Body of pancreas (tissue), 4 donors: ENCODE results near the gene OSBPL10. TPM values are rescaled to one million over a fixed set of nuclear protein-coding genes. Genes with fewer than 3 reads are reported as not detected.

Experiments used
- ATAC-seq: fragments of 150-250 bp; one replicate; pipeline ENCODE4 v1.9.1; 2016
- DNase-seq, 4 donors: peaks; one replicate each; pipeline ENCODE4 v3.0.0-alpha.2; 2019
- H3K27ac ChIP-seq, 4 donors: fragments of 200-600 bp; sonication (generic); 1 replicate in 3 of 4; 2 replicates in 1 of 4; pipeline versions ENCODE4 v1.5.1 to v1.6.1; 2016 to 2019; ENCODE audit warnings: mild to moderate bottlenecking in 1 of 4, mixed read lengths in 1 of 4, moderate library complexity in 1 of 4
- H3K27me3 ChIP-seq, 2 donors: fragments of 200-600 bp; sonication (generic); one replicate each; pipeline ENCODE4 v1.6.0; 2016; ENCODE audit warnings: mild to moderate bottlenecking in 1 of 2
- H3K36me3 ChIP-seq, 2 donors: fragments of 200-600 bp; sonication (generic); replicated peaks in 1 of 2; 2 replicates each; pipeline ENCODE4 v1.5.1; 2016; ENCODE audit warnings: low read depth in 2 of 2; ENCODE audit not compliant: insufficient read depth in 1 of 2
- H3K4me1 ChIP-seq: fragments of 200-600 bp; sonication (generic); one replicate; pipeline ENCODE4 v1.6.0; 2016
- H3K4me3 ChIP-seq, 2 donors: fragments of 200-600 bp; sonication (generic); 1 replicate in 1 of 2; 2 replicates in 1 of 2; pipeline ENCODE4 v1.5.1; 2016 to 2019
- H3K9me3 ChIP-seq, 3 donors: fragments of 200-600 bp; sonication (generic); 1 replicate in 2 of 3; 2 replicates in 1 of 3; pipeline ENCODE4 v1.5.1; 2016
- POLR2A ChIP-seq, 3 donors: fragments of 450-650 bp; IDR thresholded peaks; one replicate each; pipeline ENCODE4 v1.6.1; 2016; ENCODE audit warnings: antibody characterized with exemption in 3 of 3, mild to moderate bottlenecking in 2 of 3
- WGBS, 2 donors: methylation state at CpG; one replicate each; pipeline ENCODE4 v1.1.5; 2017; 5-methylcytosine and 5-hydroxymethylcytosine counted together
- intact Hi-C: fragments of 100-400 bp; cut with DNase I; formaldehyde crosslinking; loops from one replicate; pipeline ENCODE4 v1.15.1; 2023
- total RNA-seq, 2 donors: library from RNA; depleted of rRNA; stranded (reverse); fragments of >200 nt; gene quantifications; one replicate each; pipeline ENCODE4 v1.1.0, GENCODE V29; 2016
- TF ChIP-seq, protein P1 (sequence below), 7 experiments: fragments of 450-650 bp in 4 of 7; fragments of 200-600 bp in 3 of 7; sonication (generic) in 3 of 7; IDR thresholded peaks; one replicate each; pipeline ENCODE4 v1.5.1; 2016 to 2019; ENCODE audit warnings: antibody characterized with exemption in 7 of 7

The OSBPL10 gene
- total RNA-seq, 2 donors from 2014 or later, result 3.4 to 27.0 TPM

DNA sequence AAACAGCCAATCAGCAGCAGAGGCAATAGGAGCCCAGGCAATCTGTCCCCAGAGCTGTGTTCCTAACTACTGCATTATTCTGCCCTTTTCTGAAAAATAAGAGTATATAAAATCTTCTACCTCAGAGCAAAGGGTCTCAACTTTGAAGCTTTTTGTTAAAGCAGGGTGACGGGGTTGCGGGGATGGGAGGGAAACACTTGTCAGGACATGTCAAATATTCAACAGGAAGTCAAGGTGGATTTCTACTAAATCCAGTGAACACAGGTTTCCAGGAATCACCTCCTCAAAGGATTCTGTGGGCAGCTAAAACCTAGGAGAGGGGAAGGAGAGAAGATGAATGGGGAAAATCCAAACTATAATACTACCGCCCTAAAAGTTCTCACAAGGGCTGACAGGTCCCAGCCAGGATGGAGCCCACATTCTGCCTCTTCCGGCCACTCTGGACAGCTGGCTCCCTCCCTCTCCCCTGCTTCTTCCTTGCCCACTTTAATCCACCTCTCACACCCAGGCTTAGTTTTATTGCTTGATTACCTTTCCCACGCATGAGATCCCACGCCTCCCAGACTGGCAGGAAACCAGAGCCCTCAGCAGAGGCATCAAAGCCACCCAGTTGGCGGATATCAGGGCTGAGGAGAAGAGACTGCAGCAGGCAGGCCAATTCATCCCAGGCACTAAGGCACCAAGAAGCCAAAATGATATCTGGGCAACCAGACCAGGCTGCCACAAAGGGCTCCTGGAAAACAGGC, 77.2 kb downstream of the OSBPL10 start:
- TF ChIP-seq, protein P1, sequence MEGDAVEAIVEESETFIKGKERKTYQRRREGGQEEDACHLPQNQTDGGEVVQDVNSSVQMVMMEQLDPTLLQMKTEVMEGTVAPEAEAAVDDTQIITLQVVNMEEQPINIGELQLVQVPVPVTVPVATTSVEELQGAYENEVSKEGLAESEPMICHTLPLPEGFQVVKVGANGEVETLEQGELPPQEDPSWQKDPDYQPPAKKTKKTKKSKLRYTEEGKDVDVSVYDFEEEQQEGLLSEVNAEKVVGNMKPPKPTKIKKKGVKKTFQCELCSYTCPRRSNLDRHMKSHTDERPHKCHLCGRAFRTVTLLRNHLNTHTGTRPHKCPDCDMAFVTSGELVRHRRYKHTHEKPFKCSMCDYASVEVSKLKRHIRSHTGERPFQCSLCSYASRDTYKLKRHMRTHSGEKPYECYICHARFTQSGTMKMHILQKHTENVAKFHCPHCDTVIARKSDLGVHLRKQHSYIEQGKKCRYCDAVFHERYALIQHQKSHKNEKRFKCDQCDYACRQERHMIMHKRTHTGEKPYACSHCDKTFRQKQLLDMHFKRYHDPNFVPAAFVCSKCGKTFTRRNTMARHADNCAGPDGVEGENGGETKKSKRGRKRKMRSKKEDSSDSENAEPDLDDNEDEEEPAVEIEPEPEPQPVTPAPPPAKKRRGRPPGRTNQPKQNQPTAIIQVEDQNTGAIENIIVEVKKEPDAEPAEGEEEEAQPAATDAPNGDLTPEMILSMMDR (IDR thresholded peaks at IDR 0.05), result no peak
- TF ChIP-seq POLR2A (IDR thresholded peaks at IDR 0.05), result no peak
- Histone ChIP-seq H3K4me3 (no peak overlapping the region), H3K27me3 (no peaks in the 10 kb centered on the region), H3K27ac (no peak overlapping the region), H3K9me3 (no peaks in the 10 kb centered on the region), H3K4me1 (peaks cover 6% of the 10 kb centered on the region), H3K36me3 (no peaks in the 10 kb centered on the region)
- no peak for DNase-seq
- ATAC-seq, result no peak
- intact Hi-C loops, result no loop called here
- 86 to 90% methylated on average over 7 of the region's 7 CpGs for WGBS, 2 donors

DNA sequence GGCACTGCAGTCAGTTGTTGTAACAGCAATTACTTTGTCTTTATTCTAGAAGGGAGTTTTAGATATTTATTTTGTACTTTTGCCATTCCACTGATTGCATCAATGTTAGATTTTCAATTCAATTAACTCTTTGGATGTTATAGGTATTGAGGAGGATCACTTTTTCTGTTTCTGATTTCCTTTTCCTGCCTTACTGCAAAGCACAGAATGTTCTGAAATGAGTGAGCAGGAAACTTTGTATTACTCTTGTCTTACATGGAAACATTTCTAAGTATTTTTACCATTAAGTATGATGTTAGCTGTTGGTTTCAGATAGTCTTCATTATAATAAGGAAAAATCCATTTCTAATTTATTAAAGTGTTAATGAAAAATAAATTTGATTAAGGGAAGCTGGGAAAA, 80.5 kb downstream of the OSBPL10 start:
- DNase-seq, result no peak
- Histone ChIP-seq H3K4me1 (no peaks in the 10 kb centered on the region), H3K27ac (no peak overlapping the region), H3K36me3 (no peaks in the 10 kb centered on the region), H3K4me3 (no peak overlapping the region), H3K9me3 (no peaks in the 10 kb centered on the region), H3K27me3 (no peaks in the 10 kb centered on the region)
- TF ChIP-seq, protein P1 (IDR thresholded peaks at IDR 0.05), result no peak
- no peak for TF ChIP-seq POLR2A (IDR thresholded peaks at IDR 0.05)
- no peak for ATAC-seq
- intact Hi-C loops, result no loop called here

DNA sequence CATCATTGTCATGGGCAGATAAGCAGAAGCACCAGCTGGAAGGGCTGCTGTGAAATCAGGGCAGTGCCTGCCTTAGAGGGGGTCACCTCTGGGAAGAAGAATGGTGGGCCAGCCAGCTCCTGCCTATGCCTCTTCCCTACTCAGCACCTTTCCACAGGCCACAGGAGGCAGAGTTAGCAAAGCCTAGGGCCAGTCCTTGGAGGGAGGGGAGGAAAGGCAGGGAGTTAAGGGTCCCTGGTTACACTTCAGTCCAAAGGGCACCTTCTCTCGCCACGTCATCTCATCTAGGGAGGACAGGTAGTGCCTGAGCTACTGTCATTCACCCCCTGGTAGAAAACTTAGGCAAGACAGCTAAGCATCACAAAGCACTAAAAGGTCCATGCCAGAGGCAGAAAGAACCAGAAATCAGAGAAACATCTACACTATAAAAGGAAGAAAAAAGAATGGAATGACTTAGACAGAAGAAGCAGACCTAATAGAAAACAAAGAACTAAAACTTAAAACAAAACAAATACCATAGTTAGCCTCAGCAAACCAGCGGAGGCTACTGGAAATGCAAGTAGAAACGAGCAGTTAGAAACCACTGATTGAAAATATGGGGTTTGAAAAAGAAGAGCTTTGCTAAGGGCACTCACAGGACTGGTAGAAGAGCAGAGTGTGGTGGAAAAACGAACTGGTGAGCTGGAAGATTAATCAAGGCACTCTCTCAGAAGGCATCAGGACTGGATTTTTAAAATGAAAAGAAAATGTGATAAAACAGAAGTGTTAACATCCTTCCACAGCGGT, 84.2 kb downstream of the OSBPL10 start:
- no peak overlapping the region for H3K4me3 ChIP-seq
- H3K9me3 ChIP-seq, result no peaks in the 10 kb centered on the region
- WGBS, 2 donors, result 63 to 84% methylated on average over 6 of the region's 6 CpGs
- ATAC-seq (no peak), DNase-seq (no peak)
- no peaks in the 10 kb centered on the region for H3K27me3 ChIP-seq
- TF ChIP-seq POLR2A (IDR thresholded peaks at IDR 0.05), result no peak
- TF ChIP-seq, protein P1 (IDR thresholded peaks at IDR 0.05), result no peak
- no peaks in the 10 kb centered on the region for H3K4me1 ChIP-seq
- intact Hi-C loops, result no loop called here
- no peak overlapping the region for H3K27ac ChIP-seq
- no peaks in the 10 kb centered on the region for H3K36me3 ChIP-seq

DNA sequence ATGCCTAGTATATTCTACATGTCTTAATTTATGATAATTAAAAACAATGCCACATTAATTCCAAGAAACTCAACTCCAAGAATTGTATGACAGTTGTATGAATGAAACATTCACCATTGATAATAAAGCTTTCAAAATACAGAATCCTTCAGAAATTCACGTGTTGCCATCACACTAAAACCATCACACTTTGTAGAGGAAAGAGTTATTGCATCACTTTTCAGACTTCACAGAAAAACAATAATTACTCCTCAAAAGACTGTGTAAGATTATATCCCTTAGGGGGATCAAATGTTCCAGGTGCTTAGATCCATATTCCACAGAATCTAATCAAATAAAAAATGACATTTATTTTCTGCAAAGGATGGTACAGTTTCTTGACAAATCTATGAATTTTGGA, 85.0 kb downstream of the OSBPL10 start:
- Histone ChIP-seq H3K9me3 (no peaks in the 10 kb centered on the region), H3K4me1 (no peaks in the 10 kb centered on the region), H3K27ac (no peak overlapping the region), H3K36me3 (no peaks in the 10 kb centered on the region), H3K4me3 (no peak overlapping the region), H3K27me3 (no peaks in the 10 kb centered on the region)
- WGBS, 2 donors, result 65 to 78% methylated on average over 1 of the region's 1 CpG
- ATAC-seq (no peak), DNase-seq (no peak)
- intact Hi-C loops, result no loop called here
- TF ChIP-seq POLR2A (IDR thresholded peaks at IDR 0.05), result no peak
- TF ChIP-seq, protein P1 (IDR thresholded peaks at IDR 0.05), result no peak
